Erythroblast (primary cell): ENCODE data around the gene PNKP.

Source experiments
- GATA1 ChIP-seq: IDR thresholded peaks from 2 replicates; pipeline ENCODE4 v1.6.1; 2011; ENCODE audit warnings: low read depth, mild to moderate bottlenecking, control low read depth, low read length, moderate library complexity
- POLR2A ChIP-seq: IDR thresholded peaks from 2 replicates; pipeline ENCODE4 v1.6.1; 2011; ENCODE audit warnings: mild to moderate bottlenecking, low read length

DNA sequence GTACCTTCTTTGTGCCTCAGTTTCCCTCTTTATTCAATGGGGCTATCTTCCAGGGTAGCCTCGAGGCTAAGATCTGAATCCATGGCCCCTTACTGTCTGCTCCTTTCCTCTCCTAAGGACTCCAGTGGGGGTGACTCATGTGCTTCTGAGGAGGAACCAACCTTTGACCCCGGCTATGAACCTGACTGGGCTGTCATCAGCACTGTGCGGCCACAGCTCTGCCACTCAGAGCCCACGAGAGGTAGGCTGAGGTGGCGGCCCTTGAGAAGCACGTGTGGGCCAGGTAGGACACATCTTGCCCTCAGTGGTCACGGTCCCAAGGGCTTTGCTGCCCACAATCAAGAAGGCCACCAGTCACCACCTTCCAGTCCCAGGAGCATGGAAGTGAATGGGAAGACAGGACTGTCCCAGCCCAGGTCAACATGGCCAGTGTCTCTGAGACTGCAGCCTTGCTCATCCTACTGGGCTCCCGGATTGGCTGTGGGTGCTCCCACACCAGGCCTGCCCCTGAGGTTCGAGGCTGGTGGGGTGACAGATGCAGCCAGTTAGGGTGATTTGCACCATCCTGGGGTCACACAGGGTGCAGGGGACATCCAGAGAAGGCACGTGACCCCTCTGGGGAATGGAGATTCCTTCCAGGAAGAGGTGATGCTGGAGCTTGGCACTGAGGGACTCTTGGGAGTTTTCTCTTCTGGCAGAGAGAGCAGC lies 12.9 kb upstream of the PNKP start:
- TF ChIP-seq POLR2A = no peak
- TF ChIP-seq GATA1 = no peak
